Measurements from ENCODE around the gene MPHOSPH6. TPM values are rescaled to one million over a fixed set of nuclear protein-coding genes. Genes with fewer than 3 reads are reported as not detected.
A peak's percentile ranks its signal among the peaks of the same experiment; 100 is the strongest.

Gene MPHOSPH6
- total RNA-seq, 1 donor from 2014 or later, result 23.7 TPM

- H3K9me3 Mint-ChIP-seq (ENCODE audit: unreplicated experiment), result no peaks in the 10 kb centered on the region
- no peaks in the 10 kb centered on the region for H3K27me3 ChIP-seq (ENCODE audit: insufficient read depth, low read length)
- H3K79me2 ChIP-seq (ENCODE audit: insufficient read depth, low read length), result peaks cover 31% of the 10 kb centered on the region
- H3K4me3 ChIP-seq (ENCODE audit: insufficient read depth, low read depth, low read length), result no peak overlapping the region
- H2AFZ ChIP-seq (ENCODE audit: low read depth, low read length), result no peak overlapping the region
- H3K27me3 Mint-ChIP-seq (ENCODE audit: low read depth, unreplicated experiment), result no peaks in the 10 kb centered on the region
- H3K4me2 ChIP-seq (ENCODE audit: low read length), result no peak overlapping the region
- H3K9me3 ChIP-seq (ENCODE audit: insufficient read depth, low read depth, low read length), result no peaks in the 10 kb centered on the region
- peaks cover 8% of the 10 kb centered on the region for H3K4me1 Mint-ChIP-seq (ENCODE audit: low read depth, unreplicated experiment)
- H3K4me1 ChIP-seq (ENCODE audit: insufficient read depth, low read length), result no peaks in the 10 kb centered on the region
- peaks cover 12% of the 10 kb centered on the region for H3K36me3 Mint-ChIP-seq (ENCODE audit: low read depth, unreplicated experiment)
- no peak overlapping the region for H3K4me3 Mint-ChIP-seq (ENCODE audit: unreplicated experiment)
- H3K9ac ChIP-seq (ENCODE audit: low read length), result no peak overlapping the region
- H3K27ac Mint-ChIP-seq (ENCODE audit: unreplicated experiment), result no peak overlapping the region
- peaks cover 23% of the 10 kb centered on the region for H3K36me3 ChIP-seq (ENCODE audit: insufficient read depth, low read length)
- FAIRE-seq (no peak), DNase-seq (ENCODE audit: low read depth) (peak; percentile 26)
- no peak for TF ChIP-seq EZH2 (IDR thresholded peaks at IDR 0.05; ENCODE audit: insufficient read depth, low read length)
- TF ChIP-seq, protein P1, sequence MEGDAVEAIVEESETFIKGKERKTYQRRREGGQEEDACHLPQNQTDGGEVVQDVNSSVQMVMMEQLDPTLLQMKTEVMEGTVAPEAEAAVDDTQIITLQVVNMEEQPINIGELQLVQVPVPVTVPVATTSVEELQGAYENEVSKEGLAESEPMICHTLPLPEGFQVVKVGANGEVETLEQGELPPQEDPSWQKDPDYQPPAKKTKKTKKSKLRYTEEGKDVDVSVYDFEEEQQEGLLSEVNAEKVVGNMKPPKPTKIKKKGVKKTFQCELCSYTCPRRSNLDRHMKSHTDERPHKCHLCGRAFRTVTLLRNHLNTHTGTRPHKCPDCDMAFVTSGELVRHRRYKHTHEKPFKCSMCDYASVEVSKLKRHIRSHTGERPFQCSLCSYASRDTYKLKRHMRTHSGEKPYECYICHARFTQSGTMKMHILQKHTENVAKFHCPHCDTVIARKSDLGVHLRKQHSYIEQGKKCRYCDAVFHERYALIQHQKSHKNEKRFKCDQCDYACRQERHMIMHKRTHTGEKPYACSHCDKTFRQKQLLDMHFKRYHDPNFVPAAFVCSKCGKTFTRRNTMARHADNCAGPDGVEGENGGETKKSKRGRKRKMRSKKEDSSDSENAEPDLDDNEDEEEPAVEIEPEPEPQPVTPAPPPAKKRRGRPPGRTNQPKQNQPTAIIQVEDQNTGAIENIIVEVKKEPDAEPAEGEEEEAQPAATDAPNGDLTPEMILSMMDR (IDR thresholded peaks at IDR 0.05; ENCODE audit: insufficient read depth, low read depth, low read length), result no peak
- H4K20me1 ChIP-seq (ENCODE audit: insufficient read depth, low read length), result peaks cover 34% of the 10 kb centered on the region
- H3K27ac ChIP-seq (ENCODE audit: low read depth, low read length), result no peak overlapping the region
Measured at GRCh38 chr16:82160226-82160625, 9.8 kb downstream of the MPHOSPH6 start.

- H3K9me3 Mint-ChIP-seq (ENCODE audit: unreplicated experiment), result no peaks in the 10 kb centered on the region
- peaks cover 7% of the 10 kb centered on the region for H3K36me3 Mint-ChIP-seq (ENCODE audit: low read depth, unreplicated experiment)
- no peaks in the 10 kb centered on the region for H3K27me3 Mint-ChIP-seq (ENCODE audit: low read depth, unreplicated experiment)
- H3K4me1 Mint-ChIP-seq (ENCODE audit: low read depth, unreplicated experiment), result peaks cover 8% of the 10 kb centered on the region
- peaks cover 11% of the 10 kb centered on the region for H3K36me3 ChIP-seq (ENCODE audit: insufficient read depth, low read length)
- no peak overlapping the region for H3K4me3 Mint-ChIP-seq (ENCODE audit: unreplicated experiment)
- no peaks in the 10 kb centered on the region for H3K9me3 ChIP-seq (ENCODE audit: insufficient read depth, low read depth, low read length)
- H3K27ac ChIP-seq (ENCODE audit: low read depth, low read length), result no peak overlapping the region
- no peak overlapping the region for H3K4me2 ChIP-seq (ENCODE audit: low read length)
- no peak for TF ChIP-seq EZH2 (IDR thresholded peaks at IDR 0.05; ENCODE audit: insufficient read depth, low read length)
- no peak overlapping the region for H2AFZ ChIP-seq (ENCODE audit: low read depth, low read length)
- H4K20me1 ChIP-seq (ENCODE audit: insufficient read depth, low read length), result peaks cover 43% of the 10 kb centered on the region
- peak overlapping the region; percentile 60 for H3K27ac Mint-ChIP-seq (ENCODE audit: unreplicated experiment)
- peaks cover 46% of the 10 kb centered on the region for H3K79me2 ChIP-seq (ENCODE audit: insufficient read depth, low read length)
- no peak for FAIRE-seq
- no peak overlapping the region for H3K9ac ChIP-seq (ENCODE audit: low read length)
- H3K4me3 ChIP-seq (ENCODE audit: insufficient read depth, low read depth, low read length), result no peak overlapping the region
- no peaks in the 10 kb centered on the region for H3K27me3 ChIP-seq (ENCODE audit: insufficient read depth, low read length)
- no peak for DNase-seq (ENCODE audit: low read depth)
- no peaks in the 10 kb centered on the region for H3K4me1 ChIP-seq (ENCODE audit: insufficient read depth, low read length)
Measured at GRCh38 chr16:82157836-82158235, 12.2 kb downstream of the MPHOSPH6 start.

- no peak overlapping the region for H3K4me3 ChIP-seq (ENCODE audit: insufficient read depth, low read depth, low read length)
- Mint-ChIP-seq H3K4me3 (ENCODE audit: unreplicated experiment) (no peak overlapping the region), H3K9me3 (ENCODE audit: unreplicated experiment) (no peaks in the 10 kb centered on the region), H3K4me1 (ENCODE audit: low read depth, unreplicated experiment) (peaks cover 10% of the 10 kb centered on the region), H3K36me3 (ENCODE audit: low read depth, unreplicated experiment) (peaks cover 7% of the 10 kb centered on the region), H3K27me3 (ENCODE audit: low read depth, unreplicated experiment) (no peaks in the 10 kb centered on the region), H3K27ac (ENCODE audit: unreplicated experiment) (no peak overlapping the region)
- DNase-seq (ENCODE audit: low read depth) (peak; percentile 13), FAIRE-seq (no peak)
- H3K4me1 ChIP-seq (ENCODE audit: insufficient read depth, low read length), result no peaks in the 10 kb centered on the region
- H3K9ac ChIP-seq (ENCODE audit: low read length), result no peak overlapping the region
- H2AFZ ChIP-seq (ENCODE audit: low read depth, low read length), result no peak overlapping the region
- peaks cover 50% of the 10 kb centered on the region for H3K79me2 ChIP-seq (ENCODE audit: insufficient read depth, low read length)
- no peak overlapping the region for H3K4me2 ChIP-seq (ENCODE audit: low read length)
- no peaks in the 10 kb centered on the region for H3K9me3 ChIP-seq (ENCODE audit: insufficient read depth, low read depth, low read length)
- no peak overlapping the region for H3K27ac ChIP-seq (ENCODE audit: low read depth, low read length)
- H4K20me1 ChIP-seq (ENCODE audit: insufficient read depth, low read length), result peaks cover 47% of the 10 kb centered on the region
- H3K27me3 ChIP-seq (ENCODE audit: insufficient read depth, low read length), result no peaks in the 10 kb centered on the region
- H3K36me3 ChIP-seq (ENCODE audit: insufficient read depth, low read length), result peaks cover 7% of the 10 kb centered on the region
- TF ChIP-seq, protein P1 (IDR thresholded peaks at IDR 0.05; ENCODE audit: insufficient read depth, low read depth, low read length), result no peak
- no peak for TF ChIP-seq EZH2 (IDR thresholded peaks at IDR 0.05; ENCODE audit: insufficient read depth, low read length)
Measured at GRCh38 chr16:82157534-82157812, 12.6 kb downstream of the MPHOSPH6 start.

Measured in astrocyte (in vitro differentiated cells and primary cell).